LNCAP (cell line): ENCODE results near the gene TMEM119.

Experiments used
- TF ChIP-seq, protein P1 (sequence below): fragments of 450-650 bp; IDR thresholded peaks from 2 replicates; pipeline ENCODE4 v1.5.1; 2017; ENCODE audit warnings: mild to moderate bottlenecking

The TMEM119 gene

DNA sequence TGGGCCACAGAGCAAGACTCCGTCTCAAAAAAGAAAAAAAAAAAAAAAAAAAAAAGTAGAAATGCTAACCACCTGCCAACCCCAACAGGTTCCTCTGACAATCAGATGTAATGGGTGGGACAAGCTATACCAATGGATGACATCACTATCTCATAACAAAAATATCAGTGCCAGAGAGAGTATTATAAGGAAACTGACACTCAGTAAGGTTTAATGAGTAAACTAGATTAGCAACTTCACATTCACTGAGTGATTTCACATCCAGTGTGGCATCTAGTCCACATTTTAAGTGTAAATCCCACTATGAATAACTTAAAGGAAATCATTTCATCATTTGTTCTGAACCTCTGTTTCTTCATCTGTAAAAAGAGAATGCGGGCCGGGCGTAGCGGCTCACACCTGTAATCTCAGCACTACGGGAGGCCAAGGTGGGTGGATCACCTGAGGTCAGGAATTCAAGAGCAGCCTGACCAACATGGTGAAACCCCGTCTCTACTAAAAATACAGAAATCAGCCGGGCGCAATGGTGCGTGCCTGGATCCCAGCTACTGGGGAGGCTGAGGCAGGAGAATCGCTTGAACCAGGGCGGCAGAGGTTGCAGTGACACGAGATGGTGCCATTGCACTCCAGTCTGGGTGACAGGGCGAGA, 38.8 kb downstream of the TMEM119 start:
- TF ChIP-seq, protein P1, sequence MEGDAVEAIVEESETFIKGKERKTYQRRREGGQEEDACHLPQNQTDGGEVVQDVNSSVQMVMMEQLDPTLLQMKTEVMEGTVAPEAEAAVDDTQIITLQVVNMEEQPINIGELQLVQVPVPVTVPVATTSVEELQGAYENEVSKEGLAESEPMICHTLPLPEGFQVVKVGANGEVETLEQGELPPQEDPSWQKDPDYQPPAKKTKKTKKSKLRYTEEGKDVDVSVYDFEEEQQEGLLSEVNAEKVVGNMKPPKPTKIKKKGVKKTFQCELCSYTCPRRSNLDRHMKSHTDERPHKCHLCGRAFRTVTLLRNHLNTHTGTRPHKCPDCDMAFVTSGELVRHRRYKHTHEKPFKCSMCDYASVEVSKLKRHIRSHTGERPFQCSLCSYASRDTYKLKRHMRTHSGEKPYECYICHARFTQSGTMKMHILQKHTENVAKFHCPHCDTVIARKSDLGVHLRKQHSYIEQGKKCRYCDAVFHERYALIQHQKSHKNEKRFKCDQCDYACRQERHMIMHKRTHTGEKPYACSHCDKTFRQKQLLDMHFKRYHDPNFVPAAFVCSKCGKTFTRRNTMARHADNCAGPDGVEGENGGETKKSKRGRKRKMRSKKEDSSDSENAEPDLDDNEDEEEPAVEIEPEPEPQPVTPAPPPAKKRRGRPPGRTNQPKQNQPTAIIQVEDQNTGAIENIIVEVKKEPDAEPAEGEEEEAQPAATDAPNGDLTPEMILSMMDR: no peak

DNA sequence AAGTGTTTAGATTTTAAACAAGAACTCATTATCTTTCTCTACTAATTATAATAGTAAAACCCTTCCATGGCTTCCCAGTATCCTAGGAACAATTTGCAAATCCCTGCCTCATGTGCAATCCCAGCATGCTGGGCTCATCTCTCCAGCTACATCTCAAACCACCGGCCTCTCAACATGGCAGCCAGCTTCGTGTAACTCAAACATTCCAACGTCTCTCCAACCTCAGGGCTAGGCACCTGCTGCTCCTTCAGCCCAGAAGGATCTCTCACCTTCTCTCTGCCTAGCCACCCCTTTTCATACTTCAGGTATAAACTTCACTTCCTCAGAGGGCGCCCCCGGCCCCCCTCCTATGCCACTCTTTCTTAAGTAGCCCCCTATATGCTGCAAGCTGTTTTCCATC, 44.1 kb downstream of the TMEM119 start:
- TF ChIP-seq, protein P1: no peak

DNA sequence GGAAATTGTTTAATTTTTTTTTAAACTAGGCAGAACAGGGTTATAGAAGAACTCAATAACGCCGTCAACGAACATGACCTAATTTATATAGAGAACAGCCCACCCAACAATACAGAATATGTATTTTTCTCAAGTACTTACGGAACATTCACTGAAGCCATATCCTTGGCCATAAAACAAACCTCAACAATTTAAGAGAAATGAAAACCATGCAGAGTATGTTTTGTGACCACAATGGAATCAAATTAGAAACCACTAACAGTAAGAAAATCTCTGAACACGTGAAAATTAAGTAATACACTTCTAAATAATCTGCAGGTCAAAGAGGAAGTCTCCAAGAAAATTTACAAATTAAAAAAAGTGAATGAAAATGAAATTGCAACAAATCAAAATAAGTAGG, 46.3 kb downstream of the TMEM119 start:
- TF ChIP-seq, protein P1: no peak

DNA sequence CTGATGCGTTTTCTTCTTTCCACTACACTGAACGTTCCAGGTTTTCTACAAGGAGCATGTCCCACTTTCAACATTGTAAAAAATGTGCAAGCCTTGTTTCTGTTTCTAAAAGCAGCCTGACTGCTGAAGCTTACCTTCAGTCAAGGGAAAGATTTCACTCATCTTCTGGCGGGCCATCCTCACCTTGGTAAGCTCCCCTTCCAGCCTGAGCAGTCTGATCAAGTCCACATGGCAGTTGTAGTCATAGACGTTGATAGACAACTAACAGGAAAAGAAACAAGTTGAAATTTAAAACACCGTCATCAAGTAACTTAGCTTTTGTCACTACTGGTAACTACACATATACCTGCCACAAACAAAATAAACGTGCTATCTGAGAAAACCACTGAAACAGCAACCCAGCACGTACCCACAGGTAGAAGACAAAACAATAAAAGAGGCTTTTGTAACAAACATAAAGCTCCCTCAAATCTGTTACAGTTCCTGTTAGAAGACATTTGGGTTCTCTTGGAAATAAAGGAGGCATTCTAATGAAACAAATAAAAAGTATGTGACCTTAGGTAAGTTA, 48.8 kb downstream of the TMEM119 start:
- TF ChIP-seq, protein P1: no peak

DNA sequence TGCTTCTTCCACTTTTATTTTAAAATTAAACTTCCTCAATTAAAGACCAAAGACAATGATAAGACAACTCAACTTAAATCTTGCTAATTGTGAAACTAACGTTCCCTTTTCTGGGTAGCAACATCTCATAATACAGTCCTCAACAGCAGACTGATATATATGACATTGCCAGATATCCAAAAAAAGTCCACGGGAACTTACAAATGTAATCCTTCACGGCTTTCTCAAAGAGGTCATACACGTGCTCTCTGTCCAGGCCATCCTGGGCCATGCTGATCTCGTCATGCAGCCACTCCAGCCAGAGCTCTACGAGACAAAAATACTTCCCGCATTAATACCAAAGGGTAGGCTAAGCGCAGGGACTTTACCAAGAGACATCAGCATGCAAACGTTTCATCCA, 50.2 kb downstream of the TMEM119 start:
- TF ChIP-seq, protein P1: no peak

DNA sequence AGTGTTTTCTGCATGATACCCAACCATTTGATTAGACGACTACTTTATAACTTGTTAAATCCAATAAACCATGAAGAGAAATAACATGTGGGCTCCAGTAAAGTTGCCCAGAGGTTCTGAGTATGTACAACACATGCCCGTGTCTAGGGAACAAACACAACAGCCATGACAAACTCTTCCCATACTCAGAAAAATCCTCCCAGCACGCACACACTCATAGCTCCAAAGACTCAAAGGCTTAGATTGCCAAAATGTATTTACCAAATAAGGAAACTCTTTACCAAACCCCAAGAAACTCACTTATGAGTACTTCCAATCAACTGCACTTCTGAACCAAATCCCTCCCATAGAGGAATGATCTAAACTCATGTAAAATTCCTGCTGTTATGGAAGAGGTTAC, 54.2 kb downstream of the TMEM119 start:
- TF ChIP-seq, protein P1: no peak

DNA sequence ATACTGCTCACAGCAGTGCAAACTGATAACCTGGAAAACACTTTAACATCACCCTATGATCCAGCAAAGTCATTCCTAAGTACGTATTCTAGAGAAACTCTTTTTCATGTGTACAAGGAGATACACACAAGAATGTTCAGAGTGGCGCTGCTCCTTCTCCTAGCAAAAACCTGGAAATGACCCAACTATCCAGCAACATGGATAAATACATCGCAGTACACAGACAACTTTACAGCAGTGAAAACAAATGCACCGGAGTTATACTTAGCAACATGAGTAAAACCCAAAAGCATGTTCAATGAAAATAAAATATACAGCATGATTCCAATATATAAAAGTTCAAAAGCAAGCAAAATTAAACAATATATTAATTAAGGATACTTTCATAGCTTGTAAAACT, 55.6 kb downstream of the TMEM119 start:
- TF ChIP-seq, protein P1: no peak
